ENCODE measurements around the gene ADORA1.

Gene ADORA1

DNA sequence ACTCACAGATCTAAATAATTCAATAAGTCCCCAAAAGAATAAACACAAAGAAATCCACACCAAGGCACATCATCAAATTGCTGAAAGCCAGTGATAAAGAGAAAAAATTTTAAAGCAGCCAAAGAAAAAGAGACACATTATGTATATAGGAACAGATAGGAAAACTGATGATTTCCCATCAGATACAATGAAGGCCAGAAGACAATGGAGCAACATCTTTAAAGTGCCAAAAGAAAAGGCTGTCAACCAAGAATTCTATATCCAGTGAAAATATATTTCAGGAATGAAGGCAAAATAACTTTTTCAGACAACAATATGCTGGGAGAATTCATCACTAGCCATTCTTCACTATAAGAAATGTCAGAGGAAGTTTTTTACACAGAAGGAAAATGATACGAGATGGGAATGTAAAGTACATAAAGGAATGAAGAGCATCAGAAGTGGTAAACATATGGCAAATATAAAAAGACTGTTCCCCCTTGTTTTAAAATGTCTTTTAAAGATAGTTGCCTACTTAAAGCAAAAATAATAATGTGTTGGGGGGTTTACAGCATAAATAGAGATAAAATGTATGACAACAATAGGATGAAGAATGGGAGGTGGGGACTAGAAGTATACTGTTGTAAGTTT, 32.4 kb upstream of the ADORA1 start:
- DNase-seq = no peak

DNA sequence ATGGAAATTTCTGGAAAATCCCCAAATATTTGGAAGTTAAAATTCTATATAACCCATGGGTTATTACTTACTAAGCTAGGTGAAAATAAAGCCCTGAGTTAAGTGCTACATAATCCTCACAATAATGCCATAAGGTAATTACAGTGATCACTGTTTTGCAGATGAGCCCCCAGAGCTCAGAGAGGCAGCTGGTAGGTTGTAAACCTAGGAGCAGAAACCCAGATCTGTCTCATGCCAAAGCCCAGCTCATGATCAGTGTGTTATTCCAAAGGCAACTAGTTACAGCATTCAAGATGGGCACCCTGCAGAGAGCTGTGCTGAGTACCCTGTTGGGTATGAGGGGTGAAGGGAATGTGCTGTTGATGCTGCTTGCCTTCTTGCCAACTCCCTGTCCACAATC, 31.0 kb upstream of the ADORA1 start:
- no peak for DNase-seq

- no peak for DNase-seq
Observed at GRCh38 chr1:203097001-203097400, 30.5 kb upstream of the ADORA1 start.

GRCh38 chr1:203098445-203098844, 29.1 kb upstream of the ADORA1 start:
- no peak for DNase-seq

DNA sequence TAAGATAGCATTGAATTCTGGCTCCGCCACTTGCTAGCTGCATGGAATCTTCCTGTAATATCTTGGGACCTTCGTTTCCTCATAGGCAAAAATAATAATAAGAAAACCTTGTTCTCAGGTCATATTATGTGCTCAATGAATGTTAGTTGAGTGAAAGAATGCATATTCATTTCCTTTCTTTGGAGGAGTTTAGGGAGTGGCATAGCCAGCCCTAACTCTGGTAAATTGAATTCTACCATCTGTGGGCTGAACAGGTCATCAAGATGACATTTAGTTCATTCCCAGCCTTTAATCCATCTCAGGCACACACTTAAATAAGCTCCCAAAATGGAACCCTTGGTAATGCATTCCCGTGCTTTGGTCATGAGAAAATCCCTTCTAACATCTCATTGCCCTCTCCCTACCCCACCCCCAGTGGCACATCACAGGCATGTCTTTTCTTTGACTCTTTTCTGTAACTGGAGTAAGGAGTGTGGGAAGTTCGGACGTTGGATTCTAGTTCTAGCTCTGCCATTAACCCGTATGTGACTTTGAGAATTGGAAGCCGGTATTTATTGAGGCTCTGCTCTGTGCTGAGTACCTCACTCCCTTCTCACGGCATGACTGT, 28.5 kb upstream of the ADORA1 start:
- no peak for DNase-seq

GRCh38 chr1:203099805-203100515, 27.6 kb upstream of the ADORA1 start:
- DNase-seq = no peak

DNA sequence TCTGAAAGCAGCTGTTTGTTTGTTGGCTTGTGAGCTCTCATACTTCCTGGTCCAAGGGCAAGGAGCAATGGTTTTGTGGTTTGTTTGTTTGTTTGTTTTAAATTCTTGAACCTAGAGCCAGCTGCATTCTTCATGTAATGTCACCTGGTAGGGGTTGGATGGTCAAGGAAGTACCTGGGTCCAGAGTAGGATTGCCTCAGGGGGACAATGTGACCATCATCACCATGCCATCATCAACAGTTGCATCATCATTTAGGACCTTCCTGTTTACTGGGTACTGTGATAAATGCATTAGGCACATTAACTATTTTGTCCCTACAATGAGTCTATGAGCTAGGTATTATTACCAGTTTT, 27.0 kb upstream of the ADORA1 start:
- DNase-seq = peak; percentile 60

DNA sequence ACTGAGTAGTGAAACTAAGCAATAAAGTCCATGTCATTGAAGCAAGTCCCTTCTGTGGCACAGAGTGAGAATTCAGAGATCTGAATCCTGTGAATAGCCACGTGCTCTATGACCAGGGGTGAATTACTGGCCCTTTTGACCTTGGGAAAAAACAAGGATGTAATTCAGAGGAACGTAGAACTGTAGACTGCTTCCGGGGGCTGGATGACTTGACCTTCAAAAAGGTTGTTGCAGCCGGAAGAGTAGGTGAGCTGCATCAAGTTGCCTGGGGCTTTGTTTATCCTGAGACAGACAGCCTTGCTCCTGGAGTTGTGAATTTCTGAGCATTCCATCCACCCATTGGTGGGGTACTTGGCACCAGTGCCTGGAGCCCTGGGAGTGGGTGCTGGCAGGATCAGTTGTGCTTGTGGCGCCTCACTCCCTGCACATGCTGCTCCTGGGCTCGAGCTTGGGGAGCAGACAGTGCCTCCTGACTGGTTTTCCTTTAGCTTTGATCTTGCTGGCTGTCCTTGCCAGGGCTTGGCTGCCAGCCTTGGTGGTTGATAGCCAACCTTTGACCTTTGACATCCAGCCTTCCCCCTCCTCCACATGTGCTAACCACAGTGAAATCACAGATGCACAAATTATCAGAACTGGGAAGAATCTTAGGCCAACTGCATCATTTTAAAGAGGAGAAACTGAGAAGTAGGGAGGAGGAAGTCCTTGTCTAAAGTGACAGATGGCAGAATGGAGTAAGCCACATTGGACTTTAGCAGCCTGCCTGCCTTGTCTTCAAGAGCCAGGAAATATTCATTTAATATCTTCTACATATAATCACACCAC, 25.5 kb upstream of the ADORA1 start:
- DNase-seq = peak; percentile 46

- no peak for DNase-seq
Observed at GRCh38 chr1:203103216-203103615, 24.3 kb upstream of the ADORA1 start.

DNA sequence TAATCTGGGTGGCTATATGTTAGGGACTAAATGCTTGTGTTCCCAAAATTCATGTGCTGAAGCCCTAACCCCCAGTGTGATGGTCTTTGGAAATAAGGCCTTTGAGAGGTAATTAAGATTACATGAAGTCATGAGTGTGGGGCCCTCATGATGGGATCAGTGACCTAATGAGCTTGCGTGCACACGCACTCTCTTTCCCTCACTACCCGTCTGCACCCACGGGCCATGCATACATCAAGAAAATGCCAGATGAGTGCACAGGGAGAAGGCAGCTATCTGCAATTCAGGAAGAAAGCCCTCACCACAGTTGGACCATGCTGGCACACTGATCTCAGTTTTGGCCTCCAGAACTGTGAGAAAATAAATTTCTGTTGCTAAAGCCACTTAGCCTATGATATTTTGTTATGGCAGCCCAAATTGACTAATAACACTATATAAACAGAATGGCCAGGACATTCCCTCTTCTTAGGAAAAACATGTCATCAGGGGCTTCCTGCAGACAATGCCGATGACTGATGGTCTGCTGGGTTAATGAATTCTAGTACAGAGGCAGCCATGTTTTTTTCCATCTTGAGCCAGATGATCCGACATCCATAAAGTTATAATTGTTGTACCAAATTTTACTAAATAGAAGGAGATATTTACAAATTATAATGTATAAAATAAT, 23.6 kb upstream of the ADORA1 start:
- DNase-seq = no peak

GRCh38 chr1:203104789-203105390, 22.6 kb upstream of the ADORA1 start:
- DNase-seq = peak; percentile 61

DNA sequence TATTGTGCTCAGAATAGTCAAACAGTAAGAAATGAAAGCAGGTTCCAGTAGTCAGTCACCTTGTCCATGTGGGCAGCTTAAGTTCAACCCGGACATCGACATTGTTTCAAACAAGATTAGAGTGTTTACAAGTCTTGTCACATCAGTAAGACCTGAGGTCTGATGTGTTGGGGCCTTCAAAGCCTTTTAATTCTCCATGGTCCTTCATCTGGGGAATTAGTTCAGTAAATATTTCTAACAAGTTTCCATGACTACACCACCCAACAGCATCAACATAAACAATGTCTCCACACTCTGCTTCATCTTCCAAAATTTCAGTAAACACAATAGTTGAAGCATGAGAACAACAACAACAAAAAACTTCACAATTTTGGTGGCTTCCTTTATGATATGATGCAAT, 15.1 kb upstream of the ADORA1 start:
- no peak for DNase-seq

DNA sequence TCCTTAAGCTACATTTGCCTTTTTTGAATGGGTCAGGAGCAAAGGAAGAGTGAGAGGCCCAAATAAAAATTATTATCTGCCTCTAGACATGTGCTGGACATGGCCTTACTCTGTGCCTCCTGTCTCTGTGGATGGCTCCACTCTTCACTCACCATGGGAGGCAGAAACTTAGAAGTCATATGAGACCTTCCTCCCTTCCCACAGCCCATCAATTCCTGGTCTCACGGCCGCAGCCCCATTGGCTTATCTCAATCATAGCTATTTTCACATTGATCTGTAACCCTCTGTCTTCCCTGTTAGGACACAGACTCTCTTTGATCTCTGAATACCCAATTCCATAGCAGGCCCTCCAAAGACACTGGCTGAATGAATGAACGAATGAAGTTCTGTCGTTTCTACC, 14.2 kb upstream of the ADORA1 start:
- no peak for DNase-seq

GRCh38 chr1:203114202-203114601, 13.3 kb upstream of the ADORA1 start:
- no peak for DNase-seq

DNA sequence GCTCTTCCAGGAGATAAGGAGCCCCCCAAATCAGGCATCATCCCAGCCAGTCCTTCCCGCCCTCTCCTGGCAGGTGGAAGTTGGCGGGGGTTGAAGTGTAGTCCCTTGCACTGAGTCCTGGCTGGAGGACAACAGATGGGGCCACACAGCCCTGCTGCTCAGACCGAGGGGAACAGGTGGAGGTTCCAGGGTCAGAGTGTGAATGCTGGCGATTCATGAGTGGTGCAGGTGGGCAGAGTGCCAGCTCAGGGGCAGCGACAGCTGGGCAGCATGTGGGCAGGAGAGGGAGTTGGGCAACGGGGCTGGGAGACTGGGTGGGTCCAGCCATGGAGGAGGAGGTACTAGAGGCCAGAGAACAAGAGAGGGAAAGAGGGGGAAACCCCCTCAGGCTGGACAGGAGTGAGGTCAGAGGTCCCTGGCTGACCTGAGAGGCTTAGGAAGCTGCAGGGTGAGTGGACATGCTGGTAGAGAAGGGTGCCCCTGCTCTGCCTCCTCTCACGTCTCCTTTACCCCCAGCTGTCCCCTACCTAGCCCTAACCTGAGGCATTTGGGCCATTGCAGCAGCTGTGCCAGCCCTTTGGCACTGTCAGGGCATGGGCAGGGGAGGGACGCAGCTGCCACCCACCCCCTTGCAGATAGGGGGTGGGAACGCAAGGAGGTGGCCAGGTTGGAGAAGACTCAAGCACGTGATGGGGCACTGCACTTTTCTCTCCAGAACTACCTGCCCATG, 11.3 kb upstream of the ADORA1 start:
- no peak for DNase-seq

DNA sequence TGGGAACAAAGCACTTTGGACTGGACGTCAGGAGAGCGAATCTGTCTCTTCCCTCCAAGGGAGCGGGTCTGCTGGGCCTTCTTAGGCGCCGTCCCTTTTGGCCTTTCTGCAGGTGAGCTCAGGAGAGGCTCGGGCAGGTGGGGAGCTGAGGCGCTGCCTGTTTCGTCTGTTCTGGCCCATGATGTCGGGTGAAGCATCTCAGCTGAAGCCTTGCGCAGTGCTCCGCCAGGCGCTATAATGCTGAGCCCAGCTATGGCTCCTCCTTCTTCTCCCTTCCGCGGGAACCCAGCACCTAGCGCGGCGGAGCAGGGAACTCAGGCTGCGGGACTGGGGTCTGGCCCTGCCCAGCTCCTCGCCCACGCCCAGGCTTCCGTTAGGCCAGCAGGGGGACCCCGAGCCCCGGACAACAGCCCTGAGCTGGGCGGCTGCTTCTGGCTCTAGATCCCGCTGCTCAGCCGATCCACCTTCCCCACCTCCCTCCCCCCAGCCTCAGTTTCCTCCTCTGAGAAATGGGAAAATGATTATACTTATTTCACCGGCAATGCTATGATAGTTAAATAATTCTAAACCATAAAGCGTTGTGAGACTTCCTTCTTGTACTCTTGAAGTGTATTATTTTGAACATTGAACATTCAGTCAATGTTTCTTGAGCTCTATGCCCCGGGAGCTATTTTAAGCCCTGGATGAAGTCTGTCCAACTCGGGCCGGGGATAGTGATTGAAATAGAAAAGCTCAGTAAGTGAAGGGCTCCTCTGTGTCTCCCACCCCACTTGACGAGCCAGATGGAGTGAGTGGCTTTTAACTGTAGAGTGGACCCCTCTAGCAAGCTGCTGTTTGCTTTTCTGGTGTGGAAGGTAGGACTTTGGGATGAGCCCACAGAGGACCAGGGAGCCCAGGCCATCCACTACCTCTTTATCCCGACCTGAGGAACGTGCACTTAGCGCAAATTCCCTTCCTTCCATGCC, 9.6 kb upstream of the ADORA1 start:
- DNase-seq = peak; percentile 70

DNA sequence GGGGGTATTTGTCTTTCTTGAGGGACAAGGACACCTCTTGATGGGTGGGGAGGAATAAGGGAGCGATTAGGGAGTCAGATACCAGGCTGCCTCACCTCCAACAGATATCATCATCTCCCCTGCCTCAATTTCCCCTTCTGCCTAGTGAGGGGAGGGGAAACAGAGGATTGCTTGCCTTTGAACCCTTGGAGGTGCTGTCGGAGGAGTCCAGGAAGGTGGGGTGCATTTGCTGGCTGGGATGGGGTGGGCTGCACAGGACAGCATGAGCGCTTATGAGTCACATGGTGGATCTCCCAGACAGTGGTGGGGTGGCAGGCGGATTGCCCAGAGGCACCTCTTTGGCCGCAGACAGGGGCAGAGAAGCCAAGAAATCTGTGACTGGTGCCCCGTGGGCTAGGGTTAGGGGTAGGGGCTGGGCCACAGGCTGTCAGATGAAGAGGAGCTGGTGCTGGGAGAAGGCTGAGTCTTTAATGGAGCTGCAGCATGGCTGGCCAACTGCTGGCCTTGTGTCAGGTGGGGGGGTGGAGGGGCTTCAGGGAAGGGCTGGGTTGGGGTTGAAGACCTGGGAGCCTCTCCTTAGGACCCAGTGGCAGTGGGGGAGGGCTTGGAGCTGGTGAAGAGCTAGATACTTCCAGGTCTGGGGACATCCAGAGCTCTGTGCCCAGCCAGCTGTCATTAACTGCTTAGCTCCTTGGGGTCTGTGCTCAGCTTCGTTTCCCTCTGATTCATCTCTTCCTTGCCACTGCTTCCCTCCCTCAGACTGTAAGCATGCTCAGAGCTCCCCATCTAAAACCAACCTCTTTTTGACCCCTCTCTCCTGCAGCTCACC, 7.0 kb upstream of the ADORA1 start:
- DNase-seq = no peak

- peak; percentile 46 for DNase-seq
Observed at GRCh38 chr1:203121186-203122015, 6.1 kb upstream of the ADORA1 start.

DNA sequence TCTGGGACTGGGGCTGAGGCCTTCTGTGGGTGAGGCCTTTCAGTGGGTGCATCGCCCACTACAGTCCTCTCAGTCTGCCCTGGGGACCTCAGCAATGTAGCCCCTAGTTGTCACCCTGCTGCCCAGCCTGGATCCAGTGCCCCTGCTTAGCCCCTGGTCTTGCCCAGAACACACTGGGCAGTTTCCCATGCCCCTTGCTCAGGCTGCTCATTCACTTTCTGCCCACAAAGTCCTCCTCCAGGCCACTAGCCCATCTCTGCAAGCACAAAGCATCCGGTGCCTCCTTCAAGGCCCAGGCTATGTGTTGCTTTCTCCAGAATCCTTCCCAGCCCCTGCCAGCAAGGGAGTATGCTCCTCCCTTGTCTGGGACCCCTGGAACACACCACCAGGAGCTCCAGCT, 5.4 kb upstream of the ADORA1 start:
- no peak for DNase-seq

All from inflammatory macrophage treated with lipopolysaccharide for 4 hours (primary cell).